22Rv1 (cell line): ENCODE measurements around the gene PPP1R15B.

Experiments used
- CTCF ChIP-seq: fragments of 450-650 bp; IDR thresholded peaks from 2 replicates; pipeline ENCODE4 v1.5.1; 2017; ENCODE audit warnings: mild to moderate bottlenecking
- ZFX ChIP-seq: fragments of 450-650 bp; IDR thresholded peaks from 2 replicates; pipeline ENCODE4 v1.6.1; 2017; ENCODE audit warnings: antibody characterized with exemption, borderline replicate concordance

- TF ChIP-seq CTCF (no peak), ZFX (no peak)
Observed at GRCh38 chr1:204376919-204377799, 34.5 kb downstream of the PPP1R15B start.
